ENCODE measurements around the gene SUFU.
A peak's percentile ranks its signal among the peaks of the same experiment; 100 is the strongest.

SUFU gene

DNA sequence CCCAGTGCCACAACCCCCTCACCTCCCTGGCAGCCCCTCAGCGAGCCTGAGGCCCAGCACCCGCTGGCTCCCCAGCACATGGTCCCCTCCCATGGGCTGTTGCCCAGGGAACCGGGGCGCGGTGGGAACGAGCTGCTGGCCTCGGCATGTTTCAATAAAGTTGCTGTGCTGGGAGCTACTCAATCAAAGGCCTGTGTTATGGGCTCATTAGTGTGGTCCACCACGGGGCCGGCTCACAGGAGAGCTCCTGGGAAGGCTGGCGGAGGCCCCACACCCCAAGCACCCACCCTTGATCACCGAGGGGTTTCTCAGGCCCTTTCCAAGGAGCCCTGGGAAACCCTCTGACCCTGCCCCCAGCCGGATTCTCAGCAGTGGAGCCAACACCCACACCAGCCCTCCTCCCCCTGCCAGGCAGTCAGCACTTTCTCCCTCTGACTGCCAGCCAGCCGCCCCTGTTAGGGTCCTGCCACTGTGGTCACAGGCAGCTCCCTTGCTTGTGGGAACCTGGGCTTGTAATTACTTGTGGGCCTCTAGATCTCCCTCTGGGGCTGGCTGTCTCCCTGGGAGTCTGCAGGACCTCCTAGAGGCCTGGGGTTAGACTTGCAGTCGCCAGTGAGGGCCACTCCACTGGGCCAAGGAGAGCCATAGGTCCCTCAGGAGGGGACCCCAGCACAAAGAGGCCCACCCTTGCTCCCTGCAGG is 115.7 kb downstream of the SUFU start:
- Histone ChIP-seq H3K27ac (peak overlapping the region; percentile 97), H3K4me1 (peaks cover 85% of the 10 kb centered on the region), H3K4me3 (ENCODE audit: low read depth, low read length) (no peak overlapping the region), H3K4me2 (ENCODE audit: low read length) (peak overlapping the region; percentile 41), H3K79me2 (peaks cover 2% of the 10 kb centered on the region), H3K36me3 (ENCODE audit: control insufficient read depth, insufficient read depth, low read length) (no peaks in the 10 kb centered on the region), H3K27me3 (ENCODE audit: control insufficient read depth, insufficient read depth, low read length) (no peaks in the 10 kb centered on the region), H2AFZ (peak overlapping the region; percentile 48), H3K9me3 (ENCODE audit: control insufficient read depth, low read length) (no peaks in the 10 kb centered on the region), H3K9ac (peak overlapping the region; percentile 23)
- TF ChIP-seq, protein P1, sequence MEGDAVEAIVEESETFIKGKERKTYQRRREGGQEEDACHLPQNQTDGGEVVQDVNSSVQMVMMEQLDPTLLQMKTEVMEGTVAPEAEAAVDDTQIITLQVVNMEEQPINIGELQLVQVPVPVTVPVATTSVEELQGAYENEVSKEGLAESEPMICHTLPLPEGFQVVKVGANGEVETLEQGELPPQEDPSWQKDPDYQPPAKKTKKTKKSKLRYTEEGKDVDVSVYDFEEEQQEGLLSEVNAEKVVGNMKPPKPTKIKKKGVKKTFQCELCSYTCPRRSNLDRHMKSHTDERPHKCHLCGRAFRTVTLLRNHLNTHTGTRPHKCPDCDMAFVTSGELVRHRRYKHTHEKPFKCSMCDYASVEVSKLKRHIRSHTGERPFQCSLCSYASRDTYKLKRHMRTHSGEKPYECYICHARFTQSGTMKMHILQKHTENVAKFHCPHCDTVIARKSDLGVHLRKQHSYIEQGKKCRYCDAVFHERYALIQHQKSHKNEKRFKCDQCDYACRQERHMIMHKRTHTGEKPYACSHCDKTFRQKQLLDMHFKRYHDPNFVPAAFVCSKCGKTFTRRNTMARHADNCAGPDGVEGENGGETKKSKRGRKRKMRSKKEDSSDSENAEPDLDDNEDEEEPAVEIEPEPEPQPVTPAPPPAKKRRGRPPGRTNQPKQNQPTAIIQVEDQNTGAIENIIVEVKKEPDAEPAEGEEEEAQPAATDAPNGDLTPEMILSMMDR (IDR thresholded peaks at IDR 0.05) = no peak

DNA sequence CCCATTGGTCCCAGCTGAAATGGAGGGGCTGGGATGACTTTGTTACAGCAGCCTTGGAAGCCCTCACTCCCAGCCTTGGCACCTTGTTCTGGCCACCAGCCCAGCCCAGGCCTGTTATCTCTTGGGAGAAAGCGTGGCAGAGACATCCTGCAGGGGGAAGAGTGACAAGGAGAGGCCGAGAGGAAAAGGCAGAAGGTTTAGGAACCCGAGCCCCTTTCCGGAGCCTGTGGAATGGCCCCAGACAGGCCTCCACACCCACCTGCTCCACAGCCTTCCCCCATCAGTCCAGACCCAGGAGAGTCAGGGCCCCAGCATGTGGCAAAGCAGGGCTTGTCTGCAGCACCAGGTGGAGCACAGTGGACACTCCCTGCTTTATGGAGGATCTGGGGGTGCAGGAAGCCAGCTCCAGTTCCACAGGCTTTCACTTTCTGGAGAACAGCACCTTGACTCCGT is 116.4 kb downstream of the SUFU start:
- TF ChIP-seq, protein P1 (IDR thresholded peaks at IDR 0.05) = no peak

DNA sequence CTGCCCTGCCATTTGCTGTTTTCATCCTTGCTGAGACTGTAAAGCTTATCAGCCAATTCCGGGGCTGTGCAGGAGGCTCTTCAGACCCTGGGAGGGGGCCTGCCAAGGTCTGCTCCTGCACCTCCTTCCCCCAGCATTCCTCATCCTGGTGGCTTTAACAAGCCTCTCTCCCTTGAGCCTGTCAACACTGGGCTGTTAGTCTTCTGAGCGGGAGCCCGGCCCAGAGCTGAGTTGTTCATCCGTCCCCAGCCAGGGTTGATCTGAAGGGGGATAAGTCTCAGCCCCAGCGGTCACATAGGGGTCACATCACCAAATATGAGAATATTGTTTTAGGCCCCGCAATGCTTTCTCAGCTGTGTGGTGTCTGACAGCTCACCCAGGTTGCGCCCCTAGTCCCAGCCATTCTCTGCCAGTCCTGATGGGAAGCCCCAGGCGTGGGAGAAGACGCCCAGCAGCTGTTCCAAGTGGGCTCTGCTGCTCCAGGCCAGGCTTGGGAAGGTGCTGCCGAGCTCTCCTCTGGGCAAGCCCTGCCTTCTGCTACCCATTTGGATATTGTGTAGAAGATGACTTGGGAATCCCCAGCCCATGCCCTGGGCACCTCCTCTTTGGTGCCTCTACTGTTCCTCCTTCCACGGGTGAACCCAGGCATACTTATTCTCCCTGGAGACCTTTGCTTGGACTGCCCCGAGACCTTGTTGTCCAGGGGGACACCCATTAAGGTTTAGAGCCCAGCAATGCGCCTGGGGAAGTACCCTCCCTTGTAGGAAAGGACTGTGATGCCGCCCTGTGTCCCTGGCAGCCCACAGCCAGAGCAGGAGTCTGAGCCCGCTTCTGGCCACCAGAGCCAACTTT is 117.0 kb downstream of the SUFU start:
- TF ChIP-seq, protein P1 (IDR thresholded peaks at IDR 0.05) = no peak
- no peaks in the 10 kb centered on the region for H3K36me3 ChIP-seq (ENCODE audit: control insufficient read depth, insufficient read depth, low read length)
- H3K4me1 ChIP-seq = peaks cover 86% of the 10 kb centered on the region
- no peaks in the 10 kb centered on the region for H3K27me3 ChIP-seq (ENCODE audit: control insufficient read depth, insufficient read depth, low read length)
- H3K4me3 ChIP-seq (ENCODE audit: low read depth, low read length) = no peak overlapping the region
- no peaks in the 10 kb centered on the region for H3K9me3 ChIP-seq (ENCODE audit: control insufficient read depth, low read length)
- peak overlapping the region; percentile 8 for H3K9ac ChIP-seq
- peak overlapping the region; percentile 28 for H2AFZ ChIP-seq
- H3K79me2 ChIP-seq = peaks cover 2% of the 10 kb centered on the region
- H3K4me2 ChIP-seq (ENCODE audit: low read length) = peak overlapping the region; percentile 41
- H3K27ac ChIP-seq = peak overlapping the region; percentile 97

More for the DNA sequence above, 116.4 kb downstream of the SUFU start:
- peak overlapping the region; percentile 48 for H2AFZ ChIP-seq
- H3K27me3 ChIP-seq (ENCODE audit: control insufficient read depth, insufficient read depth, low read length) = no peaks in the 10 kb centered on the region
- H3K27ac ChIP-seq = peak overlapping the region; percentile 97
- H3K4me3 ChIP-seq (ENCODE audit: low read depth, low read length) = no peak overlapping the region
- peak overlapping the region; percentile 41 for H3K4me2 ChIP-seq (ENCODE audit: low read length)
- no peaks in the 10 kb centered on the region for H3K36me3 ChIP-seq (ENCODE audit: control insufficient read depth, insufficient read depth, low read length)
- peaks cover 2% of the 10 kb centered on the region for H3K79me2 ChIP-seq
- peaks cover 86% of the 10 kb centered on the region for H3K4me1 ChIP-seq
- H3K9me3 ChIP-seq (ENCODE audit: control insufficient read depth, low read length) = no peaks in the 10 kb centered on the region
- H3K9ac ChIP-seq = no peak overlapping the region

DNA sequence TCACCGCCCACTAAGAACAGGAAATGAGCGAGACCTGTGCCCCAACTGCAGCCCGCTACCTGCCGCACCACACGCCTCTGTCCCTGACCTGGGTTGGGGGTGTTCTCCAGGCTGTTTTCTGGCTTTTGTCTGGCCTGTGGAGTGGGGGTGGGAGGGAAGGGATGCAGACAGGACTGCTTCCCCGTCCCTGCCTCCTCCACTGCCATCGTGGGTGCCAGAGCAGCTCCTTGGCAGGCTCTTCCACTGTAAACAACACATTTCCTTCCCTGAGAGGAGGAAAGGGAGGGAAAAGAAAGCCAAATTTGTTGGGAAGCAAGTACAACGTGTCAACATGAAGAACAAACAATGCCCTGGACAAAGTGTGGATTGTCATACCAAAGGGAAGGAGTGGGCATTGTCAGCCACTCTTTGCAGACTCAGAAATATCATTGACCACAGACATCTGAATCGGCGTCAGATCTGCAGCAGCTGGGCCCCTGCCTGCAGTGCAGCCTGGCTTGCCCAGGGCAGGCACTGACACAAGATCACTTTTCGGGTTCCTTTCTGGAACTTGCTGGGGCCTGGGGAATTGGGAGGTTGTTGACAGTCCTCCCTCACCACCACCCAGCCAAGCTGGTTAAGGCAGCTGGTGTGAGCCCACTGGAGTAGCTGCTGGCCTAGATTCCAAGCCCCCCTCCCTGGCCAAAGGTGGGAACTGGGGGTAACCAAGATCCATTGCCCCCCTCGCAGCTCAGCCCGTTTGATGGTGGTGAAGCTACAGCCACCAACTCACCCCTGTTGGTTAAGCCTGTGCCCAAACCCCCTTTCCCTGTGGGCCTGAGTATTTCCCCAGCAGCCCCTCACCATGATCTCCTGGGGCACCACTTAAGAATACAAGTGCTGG is 117.9 kb downstream of the SUFU start:
- Histone ChIP-seq H2AFZ (peak overlapping the region; percentile 28), H3K27me3 (ENCODE audit: control insufficient read depth, insufficient read depth, low read length) (no peaks in the 10 kb centered on the region), H3K4me2 (ENCODE audit: low read length) (peak overlapping the region; percentile 9), H3K4me3 (ENCODE audit: low read depth, low read length) (no peak overlapping the region), H3K4me1 (peaks cover 86% of the 10 kb centered on the region), H3K36me3 (ENCODE audit: control insufficient read depth, insufficient read depth, low read length) (no peaks in the 10 kb centered on the region), H3K27ac (peak overlapping the region; percentile 97), H3K9me3 (ENCODE audit: control insufficient read depth, low read length) (no peaks in the 10 kb centered on the region), H3K9ac (no peak overlapping the region), H3K79me2 (peaks cover 2% of the 10 kb centered on the region)
- TF ChIP-seq, protein P1 (IDR thresholded peaks at IDR 0.05) = no peak
